Measurements from ENCODE around the gene SYT2.

- TF ChIP-seq GATA1 (IDR thresholded peaks at IDR 0.05; ENCODE audit: low read depth, low read length), result no peak
- TF ChIP-seq POLR2A (IDR thresholded peaks at IDR 0.05; ENCODE audit: low read length), result no peak
These were observed 25.5 kb downstream of the SYT2 start for GRCh38 chr1:202684716-202685115.

All from erythroblast (primary cell).